GM19238 (cell line): Measurements from ENCODE around the gene RCOR3.
A peak's percentile ranks its signal among the peaks of the same experiment; 100 is the strongest.

Experiments
- DNase-seq: peaks from one replicate; pipeline ENCODE4 v3.0.0; 2011; ENCODE audit warnings: low spot score; ENCODE audit not compliant: insufficient read length

The RCOR3 gene

DNA sequence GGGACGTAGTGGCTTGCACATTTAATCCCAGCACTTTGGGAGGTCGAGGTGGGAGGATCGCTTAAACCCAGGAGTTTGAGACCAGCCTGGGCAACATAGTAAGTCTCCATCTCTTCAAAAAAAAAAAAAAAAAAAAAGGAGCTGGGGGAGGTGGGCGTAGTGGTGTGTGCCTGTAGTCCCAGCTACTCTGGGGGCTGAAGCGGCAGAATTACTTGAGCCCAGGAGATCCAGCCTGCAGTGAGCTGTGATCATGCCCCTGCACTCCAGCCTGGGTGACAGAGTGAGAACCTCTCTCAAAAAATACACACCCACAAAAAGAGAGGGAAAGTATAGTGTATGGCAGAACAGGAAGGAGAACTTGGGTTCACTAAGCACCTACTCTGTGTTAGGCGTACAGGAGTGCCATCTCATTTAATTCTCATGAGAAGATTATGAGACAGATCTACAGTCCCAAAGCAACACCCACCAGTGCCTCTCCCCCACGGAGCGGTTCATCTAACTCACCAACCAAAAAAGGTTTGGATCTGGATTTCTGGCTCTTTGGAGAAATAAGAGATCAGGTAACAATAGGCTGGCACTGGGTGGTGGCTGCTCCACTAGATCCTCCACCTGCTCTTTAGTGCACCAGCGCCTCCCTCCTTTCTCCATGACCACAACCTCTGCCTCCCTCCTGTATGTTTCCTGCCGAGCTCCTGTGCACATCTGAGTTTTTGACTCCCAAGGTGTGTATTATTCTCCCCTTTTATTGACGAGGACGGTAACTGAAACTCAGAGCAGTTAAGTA is 66.0 kb downstream of the RCOR3 start:
- DNase-seq: no peak

DNA sequence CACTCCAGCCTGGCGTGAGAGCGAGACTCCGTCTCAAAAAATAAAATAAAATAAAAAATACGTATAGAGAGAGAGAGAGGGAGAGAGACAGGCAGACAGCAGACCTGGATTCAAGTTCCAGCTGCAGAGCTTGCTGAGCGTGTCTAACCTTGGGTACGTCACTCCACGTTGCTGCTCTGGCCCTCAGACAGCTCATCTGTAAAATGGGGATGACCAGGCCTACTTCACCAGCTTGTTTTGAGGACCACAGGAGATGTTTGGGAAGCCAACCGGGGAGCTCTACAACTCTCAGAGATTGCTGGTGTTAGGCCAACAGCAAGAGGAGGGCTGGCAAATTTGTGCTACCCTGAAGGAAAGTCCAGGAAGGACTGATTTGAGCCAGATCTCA is 67.0 kb downstream of the RCOR3 start:
- no peak for DNase-seq

DNA sequence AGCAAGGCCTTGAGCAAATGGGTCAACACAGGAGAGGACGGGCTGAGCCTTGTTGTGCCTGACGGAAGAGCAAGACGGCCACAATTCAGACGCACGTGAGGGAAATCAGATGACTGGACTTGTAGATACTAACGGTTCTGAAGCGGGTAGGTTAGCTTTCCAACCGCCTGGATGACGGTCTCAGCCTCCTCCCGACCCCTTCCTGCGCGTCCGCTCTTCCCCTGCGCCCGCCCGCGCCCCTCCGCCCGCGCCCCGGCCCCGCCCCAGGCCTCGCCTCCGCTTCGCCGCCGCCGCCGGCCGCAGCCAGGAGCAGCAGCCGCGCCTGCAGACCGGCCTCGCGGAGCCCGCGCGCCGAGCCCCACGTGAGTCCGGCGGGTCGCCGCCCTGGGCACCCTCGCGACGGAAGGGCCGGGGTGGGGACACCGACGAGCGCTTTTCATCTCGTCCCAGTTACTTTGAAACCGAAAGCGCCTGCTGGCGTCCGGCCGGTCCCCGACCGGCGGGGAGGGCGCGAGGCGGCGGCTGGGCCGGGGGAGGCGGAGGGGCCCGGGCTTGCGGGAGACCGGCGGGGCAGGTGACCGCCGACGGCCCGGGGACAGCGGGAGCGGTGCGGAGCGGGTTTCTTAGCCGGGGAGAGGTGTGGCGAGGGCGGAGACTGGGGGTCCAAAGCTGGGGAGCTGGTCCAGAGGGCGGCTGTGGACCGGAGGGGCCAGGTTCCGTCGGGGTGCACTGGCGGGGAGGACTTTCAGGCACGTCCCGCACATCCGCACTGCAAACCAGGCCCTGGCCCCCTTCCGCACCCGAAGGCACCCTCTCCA is 67.6 kb downstream of the RCOR3 start, which contains the start of gene TRAF5:
TRAF5 (plus strand) TSS at position 306 of the 818 bp plus-strand sequence. CDS start 26,407 bp downstream, outside the sequence.
- DNase-seq: peak; percentile 40

DNA sequence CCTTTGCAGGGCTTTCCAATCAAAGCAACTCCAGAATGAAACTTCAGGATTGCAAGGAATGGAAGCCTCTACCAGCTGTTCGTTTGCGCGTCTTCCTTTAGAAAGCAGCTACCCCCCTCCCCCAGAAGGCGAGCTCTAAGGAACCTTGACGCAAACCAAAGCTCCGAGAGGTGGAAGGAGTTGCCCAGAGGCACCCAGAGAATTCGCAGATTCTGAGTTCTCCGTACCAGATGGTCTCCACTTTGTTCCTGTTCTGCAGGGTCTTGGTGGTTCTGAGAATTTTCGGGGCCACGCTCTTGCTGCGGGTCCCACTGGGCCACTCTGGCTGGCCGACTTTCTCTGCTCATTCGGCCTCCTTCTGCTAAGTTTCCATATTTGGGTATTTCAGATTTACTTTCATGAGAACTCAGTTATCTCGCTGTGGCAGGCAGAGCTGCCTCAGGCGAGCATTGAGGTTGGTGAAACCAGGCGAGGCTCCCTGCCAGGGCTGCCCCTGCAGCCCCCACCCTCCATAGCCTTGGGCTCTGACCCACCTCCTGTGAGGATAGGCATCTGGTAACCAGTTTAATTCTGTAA is 68.3 kb downstream of the RCOR3 start:
- no peak for DNase-seq

DNA sequence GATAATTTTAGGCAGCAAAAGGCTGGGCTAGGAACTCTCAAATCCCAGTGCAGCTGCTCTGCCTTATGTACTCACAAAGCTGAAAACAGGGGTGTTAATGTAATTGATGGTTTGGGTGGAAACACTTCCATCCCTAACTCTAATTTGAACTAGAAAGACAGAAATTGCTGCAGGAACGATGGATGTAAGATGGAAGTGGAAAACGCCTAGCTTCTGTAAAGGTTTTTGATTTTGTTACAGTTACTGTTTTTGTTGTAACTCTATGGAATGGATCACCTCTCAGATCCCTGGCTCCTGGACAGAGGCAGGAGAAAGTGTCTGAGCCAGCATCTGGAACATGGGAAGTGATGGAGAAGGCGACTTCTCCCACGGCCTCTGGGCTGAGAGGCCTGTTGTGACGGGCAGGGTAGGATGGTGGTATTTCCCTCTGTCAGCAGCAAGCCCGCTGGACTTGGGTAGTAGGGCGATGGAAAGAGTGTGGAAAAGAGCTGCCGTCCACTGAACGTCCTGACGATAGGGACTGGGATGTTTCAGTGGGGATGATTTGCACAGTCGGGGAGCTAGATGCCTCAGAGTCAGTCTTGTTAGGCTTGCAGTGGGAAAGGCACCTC is 69.0 kb downstream of the RCOR3 start:
- DNase-seq: no peak

DNA sequence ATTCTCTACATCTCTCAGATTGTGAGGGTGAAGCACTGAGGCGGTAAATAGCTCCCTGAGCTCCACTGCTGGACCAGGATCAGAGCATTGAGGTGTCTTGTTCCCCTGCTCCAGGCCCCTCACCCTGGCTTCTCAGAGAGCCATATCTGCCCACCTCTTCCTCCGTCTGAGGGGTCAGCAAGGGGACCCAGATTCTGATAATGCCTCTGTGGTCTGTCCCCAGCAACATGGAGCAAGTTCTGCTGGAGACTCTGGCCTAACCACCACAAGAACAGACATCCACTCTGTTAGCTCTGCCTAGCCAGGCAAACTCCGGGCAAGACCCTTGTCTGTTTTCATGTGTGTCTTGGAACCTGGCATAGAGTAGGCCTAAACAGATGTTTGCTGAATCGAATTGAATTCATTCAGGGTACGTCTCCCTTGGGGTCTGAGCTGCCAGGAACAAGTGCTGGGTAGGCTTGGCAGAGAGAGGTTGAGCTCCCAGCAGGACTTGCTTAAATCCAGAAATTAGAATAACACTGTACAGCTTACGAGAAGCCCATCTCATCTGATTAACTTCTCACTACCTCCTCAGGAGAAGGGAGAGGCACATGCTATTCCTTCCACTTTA is 69.8 kb downstream of the RCOR3 start:
- no peak for DNase-seq

DNA sequence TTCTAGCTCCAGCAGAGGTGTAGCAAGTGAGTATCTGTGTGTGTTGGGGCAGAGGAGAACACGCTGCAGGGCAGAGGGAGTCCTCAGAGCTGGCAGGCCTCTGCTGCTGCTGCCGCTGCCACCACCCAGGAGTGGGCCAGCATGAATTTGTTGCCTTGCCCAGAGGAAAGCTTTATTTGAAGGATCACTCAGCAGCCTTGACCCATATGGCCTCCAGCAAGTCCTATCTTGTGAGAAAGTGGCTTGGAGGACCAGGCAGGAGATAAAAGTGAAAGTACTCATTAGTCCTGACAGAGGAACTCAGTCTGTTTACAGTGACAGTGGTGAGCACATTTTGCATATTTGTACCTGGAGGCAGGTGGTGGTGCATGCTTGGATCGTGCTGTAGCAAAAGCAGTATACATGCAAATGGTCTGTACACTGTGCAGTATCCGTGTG is 70.6 kb downstream of the RCOR3 start:
- DNase-seq: no peak

DNA sequence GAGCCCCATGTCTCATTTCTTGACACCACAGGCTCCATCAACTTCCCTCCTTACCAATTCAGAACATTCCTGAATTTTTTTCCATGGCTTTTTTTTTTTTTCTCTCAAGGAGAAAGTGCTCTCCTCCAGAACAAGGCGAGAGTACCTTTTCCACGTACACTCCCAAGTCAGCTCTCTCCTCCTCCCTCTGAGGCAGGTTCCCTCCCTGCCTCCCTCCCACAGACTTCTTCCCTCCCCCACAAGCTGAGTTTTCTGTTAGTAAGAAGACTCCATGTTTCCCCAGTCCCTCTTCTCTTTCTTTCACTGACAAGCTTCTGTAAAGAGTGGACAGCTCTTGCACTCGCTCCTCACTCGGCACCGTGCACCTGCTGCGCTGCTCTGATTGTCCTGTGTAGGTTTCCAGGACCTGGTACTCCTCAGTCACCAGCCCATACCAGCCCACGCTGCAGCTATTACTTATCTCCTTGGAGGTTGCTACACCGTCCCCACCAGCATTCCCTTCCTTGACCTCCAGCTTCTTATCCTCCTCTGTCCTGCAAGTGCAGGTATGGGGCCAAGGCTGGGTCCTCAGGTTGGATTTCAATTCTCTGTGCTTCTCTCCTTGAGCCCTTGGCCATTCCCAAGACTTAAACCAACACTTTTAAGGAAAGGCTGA is 71.2 kb downstream of the RCOR3 start:
- DNase-seq: no peak

DNA sequence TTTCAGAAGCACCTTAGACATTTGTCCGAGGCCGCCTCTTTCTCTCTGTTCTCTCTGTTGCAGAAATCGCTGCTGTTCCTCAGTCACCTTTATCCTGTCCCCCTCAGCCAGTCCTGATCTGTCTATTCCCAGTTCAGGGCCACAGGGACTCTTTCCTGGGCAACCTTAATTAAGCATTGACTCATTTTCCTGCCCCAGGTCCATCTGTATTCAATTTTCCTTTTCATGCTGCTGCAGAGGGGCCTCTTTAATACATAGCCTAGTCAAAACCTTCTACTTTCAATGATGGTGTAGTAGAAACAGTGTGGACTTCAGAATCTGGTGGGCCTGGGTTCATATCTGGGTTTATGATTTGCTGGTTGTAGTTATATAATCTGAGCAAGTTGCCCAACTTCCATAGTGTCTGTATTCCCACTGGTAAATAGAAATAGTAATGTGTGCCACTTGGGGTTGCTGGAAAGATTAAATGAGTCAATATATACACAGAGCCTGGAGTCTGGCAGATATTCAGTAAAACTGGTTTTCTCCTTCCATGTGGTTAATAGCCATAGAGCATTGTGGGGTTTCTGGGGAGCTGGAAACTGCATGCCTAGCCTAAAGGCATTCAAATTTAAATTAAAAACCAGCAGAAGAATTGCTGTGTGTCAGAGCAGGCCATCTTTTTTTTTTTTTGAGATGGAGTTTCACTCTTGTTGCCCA is 72.0 kb downstream of the RCOR3 start:
- no peak for DNase-seq

DNA sequence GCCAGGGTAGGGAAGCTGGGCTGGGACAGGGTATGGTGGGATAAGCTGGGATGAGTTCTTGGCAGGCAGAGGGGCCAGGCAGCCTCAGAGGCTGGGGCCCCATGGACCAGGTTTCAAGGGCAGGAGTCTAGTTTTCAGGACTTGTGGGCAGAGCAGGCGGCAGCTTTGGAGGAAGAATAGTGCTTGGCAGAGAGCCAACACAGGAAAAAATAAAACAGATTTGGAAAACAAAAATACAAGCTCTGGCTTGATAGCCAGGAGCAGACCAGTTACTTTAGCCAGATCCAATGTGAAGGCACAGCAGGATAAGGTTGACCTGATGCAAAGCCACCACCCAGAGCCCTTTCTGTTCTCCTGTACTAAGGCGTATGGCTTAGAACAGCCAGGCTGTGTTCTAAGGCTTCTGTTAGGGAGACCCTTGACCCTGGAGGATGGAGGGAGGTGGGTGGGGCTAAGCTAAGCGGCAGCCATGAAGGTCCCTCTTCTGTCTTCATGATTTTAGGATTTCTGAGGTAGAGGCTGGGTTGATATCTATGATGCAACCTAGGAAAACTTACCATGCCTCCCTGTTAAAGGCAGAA is 73.0 kb downstream of the RCOR3 start:
- DNase-seq: no peak

DNA sequence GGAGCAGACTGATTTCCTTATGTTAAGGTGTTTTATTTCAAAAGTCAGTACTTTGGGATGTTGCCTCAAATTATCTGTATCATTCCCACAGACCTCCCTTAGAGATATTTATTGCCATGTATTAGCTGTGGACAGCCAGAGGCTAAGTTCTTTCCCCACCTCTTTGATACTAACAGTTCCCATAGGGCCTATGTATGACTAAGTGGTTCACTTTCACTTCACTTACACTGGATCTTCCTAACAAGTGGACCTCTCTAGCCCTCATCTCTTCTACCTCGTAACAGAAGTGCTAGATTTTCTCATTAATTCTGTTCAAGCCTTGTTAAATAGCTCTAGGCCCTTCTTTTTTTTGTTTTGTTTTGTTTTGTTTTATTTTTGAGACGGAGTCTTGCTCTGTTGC is 73.7 kb downstream of the RCOR3 start:
- DNase-seq: no peak

DNA sequence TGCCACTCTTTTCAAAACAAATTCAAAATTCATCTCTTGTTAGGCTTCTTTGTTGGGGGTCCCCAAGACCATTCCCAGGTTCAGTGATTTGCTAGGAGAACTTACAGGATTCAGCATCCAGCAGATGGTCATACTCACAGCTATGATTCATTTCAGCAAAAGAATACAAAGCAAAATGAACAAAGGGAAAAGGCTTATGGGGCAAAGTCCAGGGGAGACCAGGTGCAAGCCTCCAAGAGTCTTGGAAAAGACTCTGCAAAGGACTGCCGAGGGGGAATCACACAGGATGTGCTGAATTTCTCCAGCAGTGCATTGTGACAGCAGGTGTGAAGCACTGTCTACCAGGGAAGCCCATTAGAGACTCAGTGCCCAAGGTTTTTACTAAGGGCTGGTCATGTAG is 74.7 kb downstream of the RCOR3 start:
- DNase-seq: no peak

DNA sequence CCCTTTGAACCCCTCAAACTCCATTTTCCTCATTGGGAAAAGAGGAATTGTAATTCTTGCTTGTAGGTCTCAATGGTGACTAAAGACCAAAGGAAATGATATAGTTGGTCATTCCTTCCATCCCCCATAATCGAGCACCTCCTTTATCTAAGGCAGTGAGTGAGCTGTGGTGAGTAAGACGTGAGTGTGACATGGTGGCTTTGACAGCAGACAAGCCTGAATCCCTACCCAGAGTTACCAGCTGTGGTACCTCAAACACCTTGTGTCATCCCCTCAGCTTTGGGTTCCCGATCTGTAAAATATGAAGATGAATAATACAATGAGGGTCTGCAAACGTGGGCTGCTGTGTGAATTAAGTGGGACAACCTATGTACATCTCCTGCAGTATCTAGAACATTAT is 75.8 kb downstream of the RCOR3 start:
- DNase-seq: no peak

DNA sequence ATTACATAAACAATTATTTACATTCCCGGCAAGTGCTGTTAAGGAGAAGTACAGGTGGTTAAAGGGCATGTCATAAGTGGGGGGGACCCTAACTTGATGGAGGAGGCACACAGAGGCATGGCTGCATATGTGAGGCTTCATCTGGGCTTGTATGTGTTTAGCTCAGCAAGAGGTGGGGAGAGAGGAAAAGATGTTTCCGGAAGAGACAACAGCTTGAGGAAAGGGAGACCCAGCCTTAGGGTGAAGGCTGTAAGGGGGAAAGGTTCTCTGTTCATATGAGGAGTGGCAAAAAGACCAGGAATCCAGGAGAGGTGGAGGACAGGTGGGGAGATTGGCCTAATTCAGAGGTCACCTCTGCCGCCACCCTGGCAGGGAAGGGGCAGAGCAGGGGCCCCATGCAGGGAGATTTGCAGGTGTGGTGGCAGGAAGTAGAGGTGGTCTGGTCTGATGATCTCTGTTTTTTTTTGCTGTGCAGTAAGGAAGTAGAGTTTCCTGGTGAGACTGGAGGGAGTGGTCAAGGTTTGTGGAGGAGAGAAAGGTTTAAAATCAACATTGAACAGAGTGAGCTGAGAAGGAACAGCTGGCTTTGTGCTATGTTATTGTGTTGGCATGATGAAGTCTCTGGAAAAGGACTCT is 76.5 kb downstream of the RCOR3 start:
- DNase-seq: peak; percentile 42

DNA sequence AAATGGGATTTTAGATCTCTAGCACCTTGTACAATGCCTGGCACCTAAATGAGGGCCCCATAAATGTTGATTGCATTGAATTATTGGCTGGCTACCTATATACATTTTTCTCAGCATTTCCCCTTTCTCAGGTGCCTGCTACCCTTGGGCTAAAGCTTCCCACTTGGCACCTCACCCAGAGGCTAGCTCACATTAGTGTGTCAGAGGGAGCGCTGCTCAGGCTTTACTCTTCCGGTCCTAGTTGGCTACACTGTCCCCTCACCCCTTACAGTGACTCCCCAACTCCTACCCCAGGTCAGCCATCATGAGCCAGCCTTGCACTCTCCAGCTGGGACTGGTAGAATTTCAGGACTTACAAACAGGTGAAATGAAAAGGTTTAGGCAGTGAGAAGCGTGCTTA is 77.0 kb downstream of the RCOR3 start:
- no peak for DNase-seq

DNA sequence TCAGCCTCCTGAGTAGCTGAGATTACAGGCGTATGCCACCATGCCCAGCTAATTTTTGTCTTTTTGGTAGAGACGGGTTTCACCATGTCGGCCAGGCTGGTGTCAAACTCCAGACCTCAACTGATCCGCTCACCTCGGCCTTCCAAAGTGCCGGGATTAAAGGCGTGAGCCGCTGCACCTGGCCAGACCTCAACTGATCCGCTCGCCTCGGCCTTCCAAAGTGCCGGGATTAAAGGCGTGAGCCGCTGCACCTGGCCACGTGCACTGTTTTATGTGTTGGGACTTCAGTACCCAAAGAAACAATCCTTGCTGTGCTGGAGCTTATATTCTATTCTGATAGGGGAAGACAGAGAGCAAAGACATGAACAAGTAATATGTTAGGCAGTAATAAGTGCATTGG is 77.6 kb downstream of the RCOR3 start:
- no peak for DNase-seq

DNA sequence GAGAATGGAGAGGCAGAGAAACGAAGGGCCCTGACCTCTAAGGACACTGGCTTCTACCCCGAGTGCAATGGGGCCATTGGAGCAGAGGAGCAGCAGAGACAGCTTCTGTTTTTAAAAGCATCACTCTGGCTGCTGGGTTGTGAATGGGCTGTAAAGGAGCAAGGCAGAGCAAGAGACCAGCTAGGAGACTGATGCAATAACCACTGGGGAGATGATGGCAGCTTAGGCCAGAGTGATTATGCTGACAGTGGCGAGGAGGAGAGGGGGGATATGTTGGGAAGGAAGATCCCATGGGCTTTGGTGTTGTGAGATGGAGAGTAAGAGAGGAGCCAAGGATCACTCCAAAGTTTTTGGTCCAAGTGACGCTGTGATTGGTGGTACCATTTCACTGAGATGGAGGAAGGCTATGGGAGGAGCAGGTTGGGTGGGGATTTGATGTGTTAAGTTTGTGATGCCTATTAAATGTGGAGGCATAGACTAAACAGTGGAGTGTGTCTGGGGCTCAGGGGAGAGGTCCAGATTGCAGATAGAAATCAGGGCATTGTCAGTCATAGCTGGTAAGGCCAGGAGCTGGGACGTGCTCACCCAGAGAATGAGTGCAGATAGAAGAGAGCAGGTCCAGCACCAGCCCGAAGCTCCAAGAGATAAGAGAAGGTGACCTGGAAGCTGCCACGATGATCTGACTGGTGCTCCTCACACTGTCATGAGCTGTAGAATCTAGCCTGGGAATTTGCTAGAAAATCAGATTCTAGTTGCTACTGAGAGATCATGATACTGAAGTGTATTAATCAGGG is 78.5 kb downstream of the RCOR3 start:
- DNase-seq: no peak

DNA sequence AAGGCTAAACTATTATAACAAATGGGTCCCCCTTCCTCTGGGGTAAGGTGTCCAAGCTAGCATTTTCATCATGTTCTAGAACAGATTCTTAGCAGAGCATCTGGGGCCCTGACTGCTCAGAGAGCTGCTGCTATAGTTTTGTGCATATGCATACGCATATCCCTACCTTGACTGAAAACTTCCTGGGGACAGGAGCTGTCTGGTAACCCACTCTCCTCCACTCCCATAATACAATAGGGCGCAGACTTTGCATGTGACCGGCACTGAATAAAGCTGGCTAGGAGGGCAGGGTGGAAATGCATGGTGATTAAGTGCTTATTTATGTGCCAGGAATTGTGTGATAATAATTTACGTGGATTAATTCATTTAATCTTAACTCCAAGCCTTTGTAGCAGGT is 79.1 kb downstream of the RCOR3 start:
- DNase-seq: no peak

DNA sequence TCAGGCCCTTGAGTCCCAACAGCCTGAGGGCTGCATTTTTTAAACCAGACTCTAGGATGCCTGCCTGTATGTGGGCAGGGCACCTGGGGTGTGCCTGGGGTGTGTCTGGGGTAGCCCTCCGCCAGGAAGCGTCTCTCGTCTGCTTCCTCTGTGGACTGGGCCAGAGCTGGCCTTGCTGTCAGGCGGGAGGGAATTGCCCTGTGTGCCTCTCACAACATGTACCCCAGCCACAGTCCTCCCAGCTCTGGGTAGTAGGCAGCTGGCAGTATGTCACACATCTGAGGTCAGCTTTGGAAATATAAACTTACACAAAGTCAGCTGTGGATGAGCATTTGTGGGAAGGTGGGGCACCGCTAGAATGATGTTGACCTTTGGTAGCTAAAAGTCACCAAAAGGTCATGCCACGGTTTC is 80.5 kb downstream of the RCOR3 start:
- no peak for DNase-seq
